NCI-H1417 treated with DMSO at 0.1 percent for 48 hours (cell line): ENCODE data around the gene ARHGDIB.

Experiments used
- DNase-seq: peaks from one replicate; lab custom pipeline; 2025; lab: John Stamatoyannopoulos, UW

The ARHGDIB gene

GRCh38 chr12:14930299-14930698 lies 31.1 kb downstream of the ARHGDIB start:
- DNase-seq, result no peak

- no peak for DNase-seq
These were observed 32.5 kb downstream of the ARHGDIB start for GRCh38 chr12:14928931-14929330.

DNA sequence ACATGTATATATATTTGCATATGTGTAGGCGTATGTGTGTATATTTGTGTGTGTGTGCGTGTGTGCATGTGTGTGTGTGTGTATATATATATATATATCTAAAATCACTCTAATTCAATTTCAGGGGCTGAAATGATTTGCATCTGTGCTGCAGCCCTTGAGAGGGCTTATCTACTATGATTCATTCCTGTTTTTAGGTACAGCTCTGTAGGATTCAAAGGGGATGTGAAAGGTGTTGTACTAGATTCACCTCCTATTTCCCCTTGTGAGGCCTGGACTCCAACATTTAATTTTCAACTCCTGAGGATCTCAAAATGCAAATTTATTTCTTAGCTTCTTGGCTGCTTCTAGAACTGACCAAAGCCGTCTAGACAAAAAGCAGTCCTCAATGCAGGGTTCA lies 34.1 kb downstream of the ARHGDIB start:
- no peak for DNase-seq

- no peak for DNase-seq
These were observed 36.9 kb downstream of the ARHGDIB start for GRCh38 chr12:14924541-14924940.

GRCh38 chr12:14923944-14924343 lies 37.5 kb downstream of the ARHGDIB start:
- no peak for DNase-seq

- DNase-seq, result no peak
These were observed 40.2 kb downstream of the ARHGDIB start for GRCh38 chr12:14921218-14921617.

DNA sequence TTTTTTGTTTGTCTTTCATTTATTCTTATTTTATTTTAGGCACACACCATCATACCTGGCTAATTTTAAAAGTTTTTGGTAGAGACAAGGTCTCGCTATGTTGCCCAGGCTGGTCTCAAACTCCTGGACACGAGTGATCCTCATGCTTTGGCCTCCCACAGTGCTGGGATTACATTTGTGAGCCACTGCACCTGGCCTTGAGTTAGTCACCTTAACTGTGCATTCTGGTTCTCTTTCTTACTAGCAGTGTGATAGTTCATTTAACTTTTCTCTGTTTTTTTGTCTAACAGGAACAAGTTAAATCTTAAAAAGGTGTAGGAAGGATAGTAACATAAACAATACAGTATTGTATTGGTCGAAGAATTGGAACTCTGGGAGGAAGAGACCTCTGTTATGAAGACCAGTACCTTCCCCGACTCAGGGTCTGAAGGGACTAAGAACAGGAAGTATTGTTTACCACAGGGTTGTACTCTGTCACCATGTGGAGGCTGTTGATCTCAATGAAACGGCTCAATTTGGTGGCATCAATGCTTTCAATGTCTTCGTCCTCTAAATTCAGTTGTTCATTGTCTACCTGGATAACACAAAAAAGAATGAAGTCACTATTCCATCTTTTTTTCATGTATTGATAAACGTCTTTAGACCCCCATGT lies 40.8 kb downstream of the ARHGDIB start:
- no peak for DNase-seq

- no peak for DNase-seq
These were observed 41.9 kb downstream of the ARHGDIB start for GRCh38 chr12:14919455-14919854.

DNA sequence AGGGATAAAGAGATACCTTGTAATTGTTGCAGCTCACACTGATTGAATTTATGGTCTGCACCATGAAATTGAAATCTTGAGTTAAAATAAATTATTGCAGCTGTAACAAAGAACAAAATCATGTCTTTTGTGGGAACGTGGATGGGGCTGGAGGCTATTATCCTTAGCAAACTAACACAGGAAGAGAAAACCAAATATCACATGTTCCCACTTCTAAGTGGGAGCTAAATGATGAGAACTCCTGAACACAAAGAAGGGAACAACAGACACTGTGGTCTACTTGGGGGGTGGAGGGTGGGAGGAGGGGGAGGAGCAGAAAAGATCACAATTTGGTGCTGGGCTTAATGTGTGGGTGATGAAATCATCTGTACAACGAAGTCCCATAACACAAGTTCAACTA lies 45.7 kb downstream of the ARHGDIB start:
- DNase-seq, result no peak

DNA sequence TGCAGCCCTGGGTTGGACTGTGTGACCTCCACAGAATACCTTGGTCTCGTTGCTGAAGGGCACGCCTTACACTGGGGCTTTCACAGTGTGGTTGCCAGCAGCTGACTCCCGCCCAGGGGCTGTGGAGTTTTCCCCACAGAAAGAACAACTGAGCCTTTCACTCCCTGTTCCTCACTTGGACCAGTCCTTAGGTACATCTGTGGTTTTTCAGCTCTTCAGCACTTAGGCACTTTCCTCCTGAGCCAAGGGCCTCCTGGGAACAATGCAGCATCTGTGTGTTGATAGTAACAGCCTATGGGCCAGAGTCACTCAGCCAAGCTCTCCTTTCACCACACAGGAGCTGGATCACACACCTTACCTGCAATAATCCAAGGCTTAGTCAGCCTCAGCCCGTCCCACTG lies 48.0 kb downstream of the ARHGDIB start:
- DNase-seq, result no peak

DNA sequence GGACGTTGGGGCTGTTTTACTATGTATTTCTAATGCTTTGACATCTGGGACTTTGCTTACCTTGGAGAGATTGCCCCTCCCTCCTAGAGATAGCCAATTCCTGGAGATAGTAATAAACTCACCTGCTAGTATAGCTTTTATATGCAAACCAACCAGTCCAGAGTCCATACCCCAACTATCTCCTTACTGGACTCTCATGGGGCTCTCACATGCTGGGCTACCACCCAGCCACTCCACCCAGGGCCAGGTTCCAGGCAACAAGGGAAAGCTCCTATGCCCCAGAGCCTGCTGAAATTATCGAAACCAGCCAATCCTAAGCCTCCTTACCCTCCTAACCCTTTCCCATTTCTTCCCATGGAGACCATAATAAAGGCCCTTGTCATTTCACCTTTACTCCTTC lies 50.3 kb downstream of the ARHGDIB start:
- no peak for DNase-seq

GRCh38 chr12:14910090-14910915 lies 51.1 kb downstream of the ARHGDIB start:
- DNase-seq, result no peak

DNA sequence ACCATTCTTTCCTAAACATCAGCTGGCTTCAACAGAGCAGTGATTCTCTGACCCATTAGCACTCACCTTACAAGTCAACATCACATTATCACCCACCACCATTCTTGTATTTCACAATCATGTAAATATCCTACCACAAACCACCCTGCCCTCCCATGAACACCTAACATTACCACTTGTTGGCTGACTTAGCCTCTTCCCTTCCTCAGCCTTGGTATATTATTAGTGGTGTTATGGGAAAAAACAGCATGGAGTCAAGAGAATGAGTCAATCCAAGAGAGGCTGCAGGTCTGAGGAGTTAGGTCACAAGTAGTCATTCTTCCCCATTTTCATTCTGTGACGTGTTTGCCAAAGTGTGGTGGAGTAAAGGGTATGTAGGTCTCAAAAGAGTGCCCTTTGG lies 53.4 kb downstream of the ARHGDIB start:
- no peak for DNase-seq

- DNase-seq, result no peak
These were observed 55.3 kb downstream of the ARHGDIB start for GRCh38 chr12:14906114-14906513.

GRCh38 chr12:14905269-14906004 lies 56.0 kb downstream of the ARHGDIB start:
- DNase-seq, result no peak

GRCh38 chr12:14904854-14905253 lies 56.5 kb downstream of the ARHGDIB start:
- no peak for DNase-seq

DNA sequence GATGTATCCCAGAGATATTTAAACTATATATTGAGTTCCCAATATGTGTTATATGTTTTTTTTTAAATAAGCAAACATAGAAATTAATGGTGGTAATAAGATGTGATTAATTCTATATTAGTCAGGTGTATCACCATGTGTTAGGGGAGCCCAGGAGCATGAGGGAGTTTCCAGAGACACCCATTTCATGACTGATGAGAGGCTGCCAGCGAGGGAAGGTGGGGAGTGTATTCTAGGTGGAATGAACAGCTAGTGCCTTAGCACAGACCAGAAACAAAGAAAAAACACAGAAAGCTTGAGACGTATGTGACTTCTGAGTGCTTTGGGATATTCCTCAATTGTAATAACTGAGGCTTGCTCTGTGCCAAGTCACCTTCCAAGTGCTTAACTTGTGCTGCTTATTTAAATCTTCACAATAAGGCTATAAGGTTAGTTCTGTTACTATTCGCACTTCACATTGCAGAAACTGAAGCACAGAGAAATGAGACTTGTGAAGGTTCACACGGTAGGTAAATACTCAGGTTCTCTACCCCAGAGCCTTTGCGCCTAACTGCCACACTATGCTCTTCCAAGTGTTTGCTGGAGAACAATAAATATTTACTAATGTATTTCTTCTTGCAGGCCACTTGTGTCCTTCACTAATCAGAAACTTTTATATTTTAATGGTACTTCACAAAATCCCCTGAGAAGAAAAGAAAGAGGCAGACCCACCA lies 57.9 kb downstream of the ARHGDIB start:
- DNase-seq, result no peak

DNA sequence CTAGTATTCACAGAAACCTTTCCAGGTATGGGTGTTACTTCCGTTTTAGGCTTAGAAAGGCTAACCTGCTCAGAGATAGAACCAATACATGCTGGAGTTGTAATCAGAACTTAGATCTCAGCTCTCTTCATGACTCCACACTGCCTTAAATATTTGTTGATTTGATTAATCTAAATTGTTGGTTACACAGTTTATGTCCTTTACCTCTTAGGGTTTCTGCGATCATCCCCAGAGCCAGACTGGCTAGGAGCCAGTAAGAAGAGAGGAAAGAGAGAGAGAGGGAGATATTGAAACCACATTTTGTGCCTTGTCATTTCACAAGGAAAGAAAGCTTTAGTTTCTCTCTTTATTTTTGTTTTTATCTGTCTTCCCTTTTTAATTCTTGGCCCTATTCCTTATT lies 58.9 kb downstream of the ARHGDIB start:
- no peak for DNase-seq

DNA sequence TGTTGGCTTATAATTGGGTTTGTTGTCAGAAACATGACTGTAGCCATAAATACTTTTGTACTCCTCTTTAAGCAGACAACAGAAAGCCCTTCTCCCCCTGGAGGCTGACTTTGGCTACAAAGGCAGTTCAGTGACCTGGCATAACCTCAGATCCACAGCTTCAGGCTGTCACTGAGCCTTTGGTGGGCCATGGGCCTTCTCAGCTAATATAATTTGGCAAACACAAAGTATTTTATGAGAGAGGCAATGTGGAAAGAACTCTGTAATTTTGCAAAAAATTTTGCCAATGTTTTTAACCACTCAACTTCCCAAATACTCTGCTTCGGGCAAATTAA lies 60.2 kb downstream of the ARHGDIB start:
- no peak for DNase-seq

DNA sequence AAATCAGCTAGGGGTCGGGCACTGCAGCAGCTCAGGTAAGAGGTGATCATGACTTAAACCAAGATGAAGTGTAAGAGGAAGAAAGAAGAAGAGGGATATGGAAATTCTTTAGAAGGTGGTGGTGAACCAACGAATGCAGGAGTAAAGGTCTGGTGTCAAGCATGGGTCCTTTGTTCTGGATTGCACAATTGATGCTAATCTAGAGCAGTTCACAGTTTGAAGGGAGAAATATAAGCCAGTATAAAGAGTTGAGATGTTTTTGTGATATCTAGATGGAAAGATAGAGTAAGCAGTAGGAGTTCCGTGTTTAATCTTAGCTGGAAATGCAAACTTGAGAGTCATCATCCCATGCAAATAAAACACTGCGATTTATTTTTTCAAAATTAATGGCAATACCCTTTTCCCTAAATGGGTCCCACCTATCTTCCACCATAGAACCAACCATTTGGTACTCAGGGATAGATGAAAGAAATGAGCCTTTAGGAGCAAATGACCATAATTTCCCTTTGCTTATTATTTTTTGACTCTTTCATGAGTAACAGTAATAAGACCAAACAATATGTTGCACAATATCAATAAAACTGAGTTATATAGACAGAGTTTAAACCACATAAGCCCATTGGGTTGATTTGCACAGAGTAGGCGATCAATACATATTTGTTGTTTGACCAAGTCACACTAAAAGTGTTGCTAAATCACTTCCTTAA lies 60.7 kb downstream of the ARHGDIB start:
- no peak for DNase-seq

- no peak for DNase-seq
These were observed 64.8 kb downstream of the ARHGDIB start for GRCh38 chr12:14896521-14897169.
